GM18502 (cell line): Measurements from ENCODE around the gene SLF1.

Source experiments
- ATAC-seq: cut with Tn5 transposase; IDR thresholded peaks from one replicate; pipeline ENCODE4 v1.9.1; 2021; ENCODE audit warnings: mild to moderate bottlenecking; ENCODE audit not compliant: unreplicated experiment, poor library complexity

SLF1 gene

GRCh38 chr5:94705427-94705826, 87.0 kb downstream of the SLF1 start:
- no peak for ATAC-seq

- ATAC-seq, result no peak
These were observed 88.9 kb downstream of the SLF1 start for GRCh38 chr5:94707359-94707758.

GRCh38 chr5:94709277-94709676, 90.8 kb downstream of the SLF1 start:
- no peak for ATAC-seq

GRCh38 chr5:94711785-94712184, 93.3 kb downstream of the SLF1 start:
- ATAC-seq, result no peak

GRCh38 chr5:94715768-94716167, 97.3 kb downstream of the SLF1 start:
- no peak for ATAC-seq

- ATAC-seq, result no peak
These were observed 106.7 kb downstream of the SLF1 start for GRCh38 chr5:94725142-94725541.

GRCh38 chr5:94731471-94731870, 113.0 kb downstream of the SLF1 start:
- ATAC-seq, result no peak

- no peak for ATAC-seq
These were observed 118.0 kb downstream of the SLF1 start for GRCh38 chr5:94736498-94736897.

- ATAC-seq, result no peak
These were observed 121.8 kb downstream of the SLF1 start for GRCh38 chr5:94740286-94740685.

- no peak for ATAC-seq
These were observed 124.4 kb downstream of the SLF1 start for GRCh38 chr5:94742852-94743251.

GRCh38 chr5:94744906-94745305, 126.4 kb downstream of the SLF1 start:
- ATAC-seq, result no peak

- peak; percentile 91 for ATAC-seq
These were observed 127.6 kb downstream of the SLF1 start for GRCh38 chr5:94745786-94746730.

GRCh38 chr5:94746731-94747124, 128.3 kb downstream of the SLF1 start:
- ATAC-seq, result peak; percentile 52
